Transverse colon (tissue), 4 donors: ENCODE measurements around the gene RAVER1. TPM values are rescaled to one million over a fixed set of nuclear protein-coding genes. Genes with fewer than 3 reads are reported as not detected.
"Not testable (repeated sequence)": the region's sequence is repeated elsewhere in the genome, so short reads cannot be mapped to it uniquely, and the experiment has no call there.

Experiments
- DNase-seq: peaks from one replicate; pipeline ENCODE4 v3.0.0-alpha.2; 2019
- H3K27ac ChIP-seq, 4 donors: fragments of 200-600 bp; sonication (generic); 2 replicates each; pipeline ENCODE4 v1.5.1; 2016 to 2018; ENCODE audit warnings: inconsistent platforms in 4 of 4
- H3K27me3 ChIP-seq: fragments of 200-600 bp; sonication (generic); 2 replicates; pipeline ENCODE4 v1.5.1; 2017; ENCODE audit warnings: inconsistent platforms
- H3K36me3 ChIP-seq, 4 donors: fragments of 200-600 bp; sonication (generic); 2 replicates each; pipeline ENCODE4 v1.5.1; 2017 to 2019; ENCODE audit warnings: inconsistent platforms in 4 of 4
- H3K4me1 ChIP-seq, 4 donors: fragments of 200-600 bp; sonication (generic); 2 replicates each; pipeline ENCODE4 v1.5.1; 2017 to 2020; ENCODE audit warnings: inconsistent platforms in 4 of 4
- H3K4me3 ChIP-seq, 4 donors: fragments of 200-600 bp; sonication (generic); 1 replicate in 1 of 4; 2 replicates in 3 of 4; pipeline versions ENCODE4 v1.5.1 to v1.6.1; 2017 to 2019; ENCODE audit warnings: inconsistent platforms in 4 of 4
- H3K9me3 ChIP-seq, 2 donors: fragments of 200-600 bp; sonication (generic); 2 replicates each; pipeline ENCODE4 v1.5.1; 2017 to 2019; ENCODE audit warnings: inconsistent platforms in 2 of 2
- EP300 ChIP-seq: sonication (generic); formaldehyde crosslinking; IDR thresholded peaks from one replicate; pipeline ENCODE4 v1.6.1; 2017; ENCODE audit warnings: antibody characterized with exemption, low read depth
- POLR2A ChIP-seq: fragments of 450-650 bp; IDR thresholded peaks from one replicate; pipeline ENCODE4 v1.6.1; 2016; ENCODE audit warnings: antibody characterized with exemption, mild to moderate bottlenecking, moderate library complexity
- POLR2AphosphoS5 ChIP-seq, 3 donors: sonication (generic); formaldehyde crosslinking; IDR thresholded peaks; one replicate each; pipeline ENCODE4 v1.6.1; 2016; ENCODE audit warnings: antibody characterized with exemption in 3 of 3
- WGBS, 2 donors: methylation state at CpG; one replicate each; pipeline ENCODE4 v1.1.5; 2018; ENCODE audit warnings: low coverage in 1 of 2; 5-methylcytosine and 5-hydroxymethylcytosine counted together
- in situ Hi-C, 4 donors: fragments of 200-750 bp; cut with MboI; loops; one replicate each; pipeline versions ENCODE4 v1.15.0 to v1.15.1; 2017; ENCODE audit warnings: low sequenced_read_pairs in 3 of 4, low pct_ligation_motif_present in 1 of 4, low pct_unique_long_range_greater_than_20kb in 1 of 4
- intact Hi-C: fragments of 100-400 bp; cut with DNase I; formaldehyde crosslinking; loops from one replicate; pipeline ENCODE4 v1.15.1; 2023; ENCODE audit warnings: low total_unique reads
- total RNA-seq, 4 donors: library from RNA; depleted of rRNA; stranded (reverse); fragments of >200 nt; gene quantifications; one replicate each; pipeline ENCODE4 v1.1.0, GENCODE V29; 2016
- TF ChIP-seq, protein P1 (sequence below), 5 experiments: fragments of 200-600 bp in 3 of 5; fragments of 450-650 bp in 2 of 5; sonication (generic) in 3 of 5; IDR thresholded peaks; 1 replicate in 2 of 5; 2 replicates in 3 of 5; pipeline ENCODE4 v1.5.1; 2016 to 2017; ENCODE audit warnings: antibody characterized with exemption in 5 of 5, inconsistent platforms in 3 of 5, mild to moderate bottlenecking in 2 of 5, moderate library complexity in 1 of 5

RAVER1 gene, protein sequence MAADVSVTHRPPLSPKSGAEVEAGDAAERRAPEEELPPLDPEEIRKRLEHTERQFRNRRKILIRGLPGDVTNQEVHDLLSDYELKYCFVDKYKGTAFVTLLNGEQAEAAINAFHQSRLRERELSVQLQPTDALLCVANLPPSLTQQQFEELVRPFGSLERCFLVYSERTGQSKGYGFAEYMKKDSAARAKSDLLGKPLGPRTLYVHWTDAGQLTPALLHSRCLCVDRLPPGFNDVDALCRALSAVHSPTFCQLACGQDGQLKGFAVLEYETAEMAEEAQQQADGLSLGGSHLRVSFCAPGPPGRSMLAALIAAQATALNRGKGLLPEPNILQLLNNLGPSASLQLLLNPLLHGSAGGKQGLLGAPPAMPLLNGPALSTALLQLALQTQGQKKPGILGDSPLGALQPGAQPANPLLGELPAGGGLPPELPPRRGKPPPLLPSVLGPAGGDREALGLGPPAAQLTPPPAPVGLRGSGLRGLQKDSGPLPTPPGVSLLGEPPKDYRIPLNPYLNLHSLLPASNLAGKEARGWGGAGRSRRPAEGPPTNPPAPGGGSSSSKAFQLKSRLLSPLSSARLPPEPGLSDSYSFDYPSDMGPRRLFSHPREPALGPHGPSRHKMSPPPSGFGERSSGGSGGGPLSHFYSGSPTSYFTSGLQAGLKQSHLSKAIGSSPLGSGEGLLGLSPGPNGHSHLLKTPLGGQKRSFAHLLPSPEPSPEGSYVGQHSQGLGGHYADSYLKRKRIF
- total RNA-seq: 10 to 100 TPM; 35.0 to 39.6 (median 38.6) TPM

DNA sequence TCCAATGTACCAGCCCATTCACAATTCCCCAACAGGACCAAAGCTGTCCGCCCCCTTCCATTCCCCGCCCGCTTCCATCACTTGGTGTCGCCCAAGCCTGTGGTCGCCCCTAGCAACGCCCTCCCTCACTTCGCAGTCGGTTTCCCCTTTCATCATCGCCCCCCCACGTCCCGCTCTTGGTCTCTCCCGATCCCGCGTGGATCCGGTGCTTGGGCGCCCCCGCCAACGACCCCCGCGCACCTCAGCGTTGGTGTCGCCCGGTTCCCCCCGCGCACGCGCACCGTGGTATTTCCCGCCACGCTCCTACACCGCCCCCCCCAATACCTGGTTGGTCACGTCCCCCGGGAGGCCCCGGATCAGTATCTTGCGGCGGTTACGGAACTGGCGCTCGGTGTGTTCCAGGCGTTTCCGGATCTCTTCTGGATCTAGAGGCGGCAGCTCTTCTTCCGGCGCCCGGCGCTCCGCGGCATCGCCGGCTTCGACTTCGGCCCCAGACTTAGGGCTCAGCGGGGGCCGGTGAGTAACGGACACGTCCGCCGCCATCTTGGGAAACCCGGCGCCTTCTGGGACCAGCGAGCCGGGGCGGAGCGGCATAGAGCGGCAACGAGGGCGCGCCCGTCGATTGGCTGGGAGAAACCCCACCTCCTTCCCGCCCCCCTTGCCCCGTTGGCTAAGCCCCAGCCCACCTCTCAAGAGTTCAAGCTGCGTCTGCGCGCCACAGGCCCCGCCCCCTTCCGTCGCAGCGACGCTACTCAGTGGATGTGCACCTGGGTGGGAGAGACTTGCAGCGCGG, at the start of gene RAVER1:
Gene RAVER1 (minus strand): TSS at position 565 of the 793 bp plus-strand sequence. CDS start 22 bp downstream, at position 543.
- Histone ChIP-seq H3K9me3 (no peaks in the 10 kb centered on the region), H3K4me3 (peak within 1 kb of the TSS; percentile 66 to 89 (median 74)), H3K27me3 (no peaks in the 10 kb centered on the region), H3K27ac (peak within 1 kb of the TSS; percentile 90 to 95 (median 91)), H3K36me3 (peaks cover 0 to 13% (median 7%) of the 10 kb centered on the region in 4 donors), H3K4me1 (peaks cover 0 to 31% (median 18%) of the 10 kb centered on the region in 4 donors)
- peak; percentile 99 for DNase-seq
- intact Hi-C loops (no loop called here), in situ Hi-C loops (no loop called here)
- no peak for TF ChIP-seq EP300
- TF ChIP-seq, protein P1, sequence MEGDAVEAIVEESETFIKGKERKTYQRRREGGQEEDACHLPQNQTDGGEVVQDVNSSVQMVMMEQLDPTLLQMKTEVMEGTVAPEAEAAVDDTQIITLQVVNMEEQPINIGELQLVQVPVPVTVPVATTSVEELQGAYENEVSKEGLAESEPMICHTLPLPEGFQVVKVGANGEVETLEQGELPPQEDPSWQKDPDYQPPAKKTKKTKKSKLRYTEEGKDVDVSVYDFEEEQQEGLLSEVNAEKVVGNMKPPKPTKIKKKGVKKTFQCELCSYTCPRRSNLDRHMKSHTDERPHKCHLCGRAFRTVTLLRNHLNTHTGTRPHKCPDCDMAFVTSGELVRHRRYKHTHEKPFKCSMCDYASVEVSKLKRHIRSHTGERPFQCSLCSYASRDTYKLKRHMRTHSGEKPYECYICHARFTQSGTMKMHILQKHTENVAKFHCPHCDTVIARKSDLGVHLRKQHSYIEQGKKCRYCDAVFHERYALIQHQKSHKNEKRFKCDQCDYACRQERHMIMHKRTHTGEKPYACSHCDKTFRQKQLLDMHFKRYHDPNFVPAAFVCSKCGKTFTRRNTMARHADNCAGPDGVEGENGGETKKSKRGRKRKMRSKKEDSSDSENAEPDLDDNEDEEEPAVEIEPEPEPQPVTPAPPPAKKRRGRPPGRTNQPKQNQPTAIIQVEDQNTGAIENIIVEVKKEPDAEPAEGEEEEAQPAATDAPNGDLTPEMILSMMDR (IDR thresholded peaks at IDR 0.05): no peak
- peak; percentile 81 to 90 (median 90) for TF ChIP-seq POLR2AphosphoS5 (IDR thresholded peaks at IDR 0.05)
- peak; percentile 74 for TF ChIP-seq POLR2A
- WGBS, 2 donors: 1% methylated on average over 35 of the region's 82 CpGs; no CpG with 5 or more reads in 1 of the 2 donors

DNA sequence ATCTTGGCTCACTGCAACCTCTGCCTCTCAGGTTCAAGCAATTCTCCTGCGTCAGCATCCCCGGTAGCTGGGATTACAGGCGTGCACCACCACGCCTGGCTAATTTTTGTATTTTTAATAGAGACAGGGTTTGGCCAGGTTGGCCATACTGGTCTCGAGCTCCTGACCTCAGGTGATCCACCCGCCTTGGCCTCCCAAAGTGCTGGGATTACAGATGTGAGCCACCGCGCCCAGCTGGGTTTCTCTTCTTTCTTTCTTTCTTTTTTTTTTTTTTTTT, 49.8 kb upstream of the RAVER1 start:
- in situ Hi-C loops: loop anchor here (5.0 to 25.0 kb wide), 2 partner anchors 116 to 446 kb away; partner anchors contain the start of gene OLFM2 (in 3 of the 4)
- H3K4me1 ChIP-seq: peaks cover 9 to 21% (median 14%) of the 10 kb centered on the region in 4 donors
- DNase-seq, H3K9me3 ChIP-seq, H3K36me3 ChIP-seq, H3K4me3 ChIP-seq, H3K27ac ChIP-seq, H3K27me3 ChIP-seq, intact Hi-C loops: not testable (repeated sequence)
- 88% methylated on average over 8 of the region's 8 CpGs; no CpG with 5 or more reads in 1 of the 2 donors for WGBS, 2 donors

DNA sequence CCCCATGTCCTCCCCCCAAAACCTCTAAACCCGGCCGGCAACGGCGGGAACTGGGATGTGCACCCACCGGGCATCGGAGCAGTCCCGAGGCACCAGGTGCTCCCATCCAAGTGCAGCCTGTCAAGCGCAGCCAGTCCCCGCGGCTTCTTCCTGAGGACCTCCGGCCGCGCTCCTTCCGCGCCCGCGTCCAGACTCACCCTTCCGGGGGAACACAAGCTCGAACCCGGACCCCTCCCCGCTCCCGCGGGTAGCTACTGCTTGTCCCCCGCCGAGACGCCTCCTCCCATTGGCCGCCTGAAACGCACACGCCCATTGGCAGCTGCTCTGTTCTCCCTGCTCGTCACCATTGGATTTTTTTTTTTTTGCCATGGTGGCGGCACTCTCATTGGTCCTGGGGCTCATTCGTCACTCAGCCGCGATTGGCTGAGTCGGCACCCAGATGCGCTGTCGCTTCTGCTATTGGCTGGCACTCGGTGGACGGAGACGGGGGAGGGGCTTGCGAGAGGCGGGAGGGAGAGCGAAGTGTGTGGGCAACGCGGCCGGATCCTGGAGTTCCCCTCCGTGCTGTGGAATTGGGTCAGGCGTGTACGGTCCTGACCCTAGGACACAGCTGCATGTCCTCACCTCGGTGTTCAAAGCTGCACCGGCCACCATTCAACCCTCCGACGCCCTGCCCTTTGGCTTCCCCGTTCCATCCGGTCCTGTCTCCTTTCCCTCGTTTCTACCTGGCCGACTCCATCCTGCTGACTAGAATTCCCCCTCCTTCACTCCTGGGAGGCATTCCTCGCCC, 47.2 kb upstream of the RAVER1 start, which contains the start of gene TYK2:
Gene TYK2 (minus strand): TSS at position 260 of the 790 bp plus-strand sequence. CDS start 2,166 bp downstream, outside the sequence.
- intact Hi-C loops (no loop called here), in situ Hi-C loops (loop anchor here (5.0 to 25.0 kb wide), 2 partner anchors 113 to 443 kb away; partner anchors contain the start of gene OLFM2 (in 3 of the 4))
- H3K4me3 ChIP-seq: peak within 1 kb of the TSS; percentile 57 to 88 (median 86)
- WGBS, 2 donors: 0% methylated on average over 2 to 54 of the region's 58 CpGs
- peaks cover 9 to 21% (median 14%) of the 10 kb centered on the region in 4 donors for H3K4me1 ChIP-seq
- TF ChIP-seq POLR2AphosphoS5 (IDR thresholded peaks at IDR 0.05) (peak; percentile 47 to 76 (median 75)), POLR2A (peak; percentile 81), EP300 (no peak)
- TF ChIP-seq, protein P1 (IDR thresholded peaks at IDR 0.05): no peak
- no peaks in the 10 kb centered on the region for H3K27me3 ChIP-seq
- no peaks in the 10 kb centered on the region for H3K9me3 ChIP-seq
- H3K36me3 ChIP-seq: peaks cover 0 to 5% (median 0%) of the 10 kb centered on the region in 4 donors
- peak within 1 kb of the TSS; percentile 84 to 91 (median 88) for H3K27ac ChIP-seq
- peak; percentile 98 for DNase-seq

DNA sequence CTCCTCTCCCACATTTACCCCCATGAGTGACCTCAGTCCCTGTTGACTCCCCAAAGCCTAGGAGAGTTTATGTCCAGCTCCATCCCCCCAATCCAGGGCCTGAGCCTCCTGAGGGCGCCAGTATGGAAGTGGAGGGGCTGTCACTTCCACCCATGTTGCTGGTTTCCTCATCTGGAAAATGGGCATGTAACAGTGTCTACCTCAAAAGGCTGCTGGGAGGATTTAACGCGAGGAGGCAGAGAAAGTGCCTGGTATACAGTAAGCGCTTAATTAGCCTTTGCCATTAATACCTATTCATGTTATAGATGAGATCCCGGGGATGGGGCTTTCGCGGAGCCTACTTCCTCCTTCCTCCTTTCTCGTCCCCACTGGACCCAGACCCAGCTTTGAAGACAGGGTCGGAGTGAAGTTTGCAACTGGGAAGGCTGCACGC, 46.6 kb upstream of the RAVER1 start:
- H3K36me3 ChIP-seq: peaks cover 0 to 5% (median 2%) of the 10 kb centered on the region in 4 donors
- peak overlapping the region; percentile 84 to 91 (median 88) for H3K27ac ChIP-seq
- 0 to 1% methylated on average over 1 to 10 of the region's 10 CpGs for WGBS, 2 donors
- in situ Hi-C loops: loop anchor here (5.0 to 25.0 kb wide), 2 partner anchors 113 to 443 kb away; partner anchors contain the start of gene OLFM2 (in 3 of the 4)
- intact Hi-C loops: no loop called here
- DNase-seq: no peak
- no peaks in the 10 kb centered on the region for H3K9me3 ChIP-seq
- TF ChIP-seq EP300 (no peak), POLR2A (no peak), POLR2AphosphoS5 (IDR thresholded peaks at IDR 0.05) (no peak)
- TF ChIP-seq, protein P1 (IDR thresholded peaks at IDR 0.05): no peak
- H3K27me3 ChIP-seq: no peaks in the 10 kb centered on the region
- H3K4me1 ChIP-seq: peaks cover 9 to 21% (median 14%) of the 10 kb centered on the region in 4 donors
- peak overlapping the region; percentile 57 to 88 (median 86) for H3K4me3 ChIP-seq
